ENCODE measurements around the gene FKBP6.
"Not testable (repeated sequence)": the region's sequence is repeated elsewhere in the genome, so short reads cannot be mapped to it uniquely, and the experiment has no call there.

Gene FKBP6

DNA sequence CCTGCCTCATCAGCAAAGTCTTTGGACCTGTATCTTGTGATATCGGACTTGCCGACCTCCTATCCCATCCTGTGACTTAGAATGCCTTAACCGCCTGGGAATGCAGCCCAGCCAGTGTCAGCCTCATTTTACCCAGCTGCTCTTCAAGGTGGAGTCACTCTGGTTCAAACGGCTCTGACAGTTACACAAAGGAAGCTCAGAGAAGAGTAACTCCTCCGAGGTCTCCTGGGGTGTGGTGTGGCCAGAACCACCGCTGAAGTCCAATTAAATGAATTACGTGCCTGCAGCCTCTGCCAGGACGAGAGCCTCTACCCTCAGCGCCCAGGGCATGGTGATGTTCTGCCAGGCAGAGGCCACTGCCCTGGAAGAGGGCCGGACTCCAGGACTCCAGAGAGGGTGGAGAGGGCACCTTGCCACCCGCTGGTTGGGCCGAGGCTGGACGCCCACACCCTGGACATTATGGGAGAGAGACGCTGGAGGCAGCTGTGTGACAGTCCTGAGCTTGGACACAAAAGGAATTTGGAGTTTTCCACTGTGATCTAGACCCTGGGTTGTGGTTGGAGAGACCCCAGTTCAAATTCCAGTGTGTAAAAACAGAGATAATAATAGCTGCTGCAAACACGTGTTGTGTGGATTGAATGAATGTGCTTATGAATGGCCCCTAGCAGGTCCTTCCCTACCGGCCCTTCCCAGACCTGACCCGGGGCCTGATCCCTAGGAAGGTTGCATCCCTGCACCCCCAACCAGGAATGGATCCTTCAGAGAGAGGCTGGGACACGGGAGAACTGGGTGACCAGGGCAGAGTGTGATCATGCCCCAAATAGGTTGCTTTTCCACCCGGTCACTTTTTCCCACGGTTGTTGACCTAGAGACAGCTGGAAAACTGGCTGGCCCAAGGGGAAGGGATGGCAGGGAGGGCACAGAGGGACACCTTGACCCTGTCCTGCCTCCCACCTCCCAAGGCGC lies 67.9 kb downstream of the FKBP6 start:
- no peak for DNase-seq (ENCODE audit: low spot score)

DNA sequence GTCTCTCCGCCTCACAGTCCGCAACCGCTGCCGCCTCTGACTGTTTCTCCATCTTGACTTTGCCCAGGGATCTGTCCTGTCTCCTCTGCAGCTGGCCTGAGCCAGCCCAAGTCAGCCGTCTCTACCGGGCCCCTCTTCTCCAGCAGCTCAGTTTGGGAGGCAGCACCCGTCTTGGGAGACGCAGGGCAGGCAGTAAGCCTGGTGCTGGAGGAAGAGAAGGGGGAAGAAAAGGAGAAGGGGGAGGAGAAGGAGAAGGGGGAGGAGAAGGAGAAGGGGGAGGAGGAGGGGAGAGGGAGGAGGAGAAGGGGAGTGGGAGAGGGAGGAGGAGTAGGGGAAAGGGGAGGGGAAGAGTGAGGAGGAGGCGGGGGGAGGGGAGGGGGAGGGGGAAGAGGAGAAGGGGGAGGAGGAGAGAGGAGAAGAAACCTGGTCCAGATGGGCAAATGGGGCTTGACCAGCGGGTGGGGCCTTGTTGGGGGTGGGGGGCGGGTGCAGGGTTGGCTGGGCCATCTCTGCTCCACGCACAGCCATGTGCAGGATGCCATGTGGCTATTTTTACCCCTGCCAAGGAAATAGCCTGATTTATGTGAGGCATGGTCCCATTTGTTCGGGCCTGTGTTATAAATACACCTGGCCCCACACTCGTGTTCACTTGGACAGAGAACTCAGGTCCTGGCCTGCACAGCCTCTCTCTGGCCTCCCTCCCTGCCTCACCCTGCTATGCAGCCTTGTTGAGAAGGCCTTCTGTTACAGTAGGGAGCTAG lies 69.7 kb downstream of the FKBP6 start:
- DNase-seq (ENCODE audit: low spot score) = no peak

DNA sequence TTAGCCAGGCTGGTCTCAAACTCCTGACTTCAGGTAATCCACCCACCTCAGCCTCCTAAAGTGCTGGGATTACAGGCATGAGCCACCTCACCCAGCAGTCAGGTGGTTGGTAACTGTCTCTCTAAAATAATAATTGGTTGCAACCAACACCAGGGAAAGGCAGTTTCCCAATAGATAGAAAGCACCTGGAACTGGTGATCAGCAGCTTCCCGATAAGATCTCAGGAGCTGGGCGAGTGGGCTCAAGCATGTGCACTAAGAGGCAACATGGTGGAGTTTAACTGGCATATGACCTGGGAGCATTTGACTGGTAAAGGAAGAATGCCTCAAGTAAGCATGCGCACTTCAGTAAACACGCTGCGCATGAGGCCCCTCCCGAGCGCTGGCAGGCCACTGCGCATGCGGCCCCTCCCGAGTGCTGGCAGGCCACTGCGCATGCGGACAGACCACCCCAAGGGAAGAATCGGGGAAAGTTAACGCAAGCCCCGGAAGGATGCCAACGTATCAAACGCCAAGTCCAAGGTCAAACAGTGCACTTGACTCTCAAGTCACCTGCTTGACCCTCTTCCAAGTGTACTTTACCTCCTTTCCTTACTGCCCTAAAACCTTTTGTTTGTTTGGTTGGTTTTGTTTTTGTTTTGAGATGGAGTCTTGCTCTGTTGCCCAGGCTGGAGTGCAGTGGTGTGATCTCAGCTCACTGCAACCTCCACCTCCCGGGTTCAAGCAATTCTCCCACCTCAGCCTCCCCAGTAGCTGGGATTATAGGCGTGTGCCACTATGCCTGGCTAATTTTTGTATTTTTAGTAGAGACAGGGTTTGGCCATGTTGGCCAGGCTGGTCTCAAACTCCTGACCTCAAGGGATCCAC lies 71.5 kb downstream of the FKBP6 start:
- DNase-seq (ENCODE audit: low spot score) = not testable (repeated sequence)

DNA sequence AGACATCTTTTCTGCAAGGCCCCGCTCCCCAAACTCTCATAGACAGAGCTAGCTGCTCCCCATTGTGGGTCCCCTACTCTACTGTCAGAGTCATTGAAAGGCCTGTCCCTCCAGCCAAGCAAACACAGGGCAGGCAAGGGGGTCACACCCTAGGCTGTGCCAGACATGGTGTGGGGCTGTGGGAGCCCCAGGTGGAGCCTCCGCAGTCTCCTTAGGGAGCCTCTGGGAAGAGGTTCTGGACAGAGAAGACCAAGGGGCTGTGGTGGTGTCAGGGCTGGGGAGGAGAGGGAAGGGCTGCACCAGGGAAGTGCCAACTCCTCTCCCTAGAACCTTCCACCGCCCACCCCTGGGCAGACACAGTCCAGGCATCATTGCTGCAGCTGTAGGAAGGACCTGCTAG lies 76.9 kb downstream of the FKBP6 start:
- not testable (repeated sequence) for DNase-seq (ENCODE audit: low spot score)

Measured in HuH-7.5 (cell line).